GM21723 (cell line): Measurements from ENCODE around the gene PLD4.
A peak's percentile ranks its signal among the peaks of the same experiment; 100 is the strongest.

Experiments used
- ATAC-seq: cut with Tn5 transposase; IDR thresholded peaks from one replicate; pipeline ENCODE4 v1.9.1; 2021; ENCODE audit warnings: mild to moderate bottlenecking, moderate library complexity; ENCODE audit not compliant: unreplicated experiment

The PLD4 gene

GRCh38 chr14:104927432-104927816 is 2.7 kb downstream of the PLD4 start:
- no peak for ATAC-seq

DNA sequence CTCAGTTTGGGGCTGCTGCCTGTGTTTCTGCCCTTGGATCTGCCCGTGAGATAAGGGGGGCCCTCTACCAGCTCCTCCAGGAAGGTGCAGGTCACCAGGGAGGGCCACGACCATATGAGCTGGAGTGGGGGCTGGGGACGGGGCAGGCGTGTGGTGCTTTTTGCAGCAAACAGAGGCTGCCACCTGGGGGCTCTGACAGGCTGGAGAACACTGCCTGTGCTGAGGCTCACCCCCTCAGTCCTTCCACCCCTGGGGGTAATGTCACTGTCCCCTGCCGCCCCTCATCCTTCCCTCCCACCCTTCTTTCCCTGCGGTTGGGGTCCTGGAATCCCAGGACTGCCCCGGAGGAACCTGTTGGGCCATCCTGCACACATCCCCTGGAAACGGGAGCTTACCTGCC is 3.2 kb downstream of the PLD4 start:
- ATAC-seq: no peak

- no peak for ATAC-seq
Observed at GRCh38 chr14:104928391-104929133, 3.9 kb downstream of the PLD4 start.

GRCh38 chr14:104929268-104930230 is 4.9 kb downstream of the PLD4 start:
- ATAC-seq: no peak

- ATAC-seq: no peak
Observed at GRCh38 chr14:104930526-104931303, 6.0 kb downstream of the PLD4 start.

DNA sequence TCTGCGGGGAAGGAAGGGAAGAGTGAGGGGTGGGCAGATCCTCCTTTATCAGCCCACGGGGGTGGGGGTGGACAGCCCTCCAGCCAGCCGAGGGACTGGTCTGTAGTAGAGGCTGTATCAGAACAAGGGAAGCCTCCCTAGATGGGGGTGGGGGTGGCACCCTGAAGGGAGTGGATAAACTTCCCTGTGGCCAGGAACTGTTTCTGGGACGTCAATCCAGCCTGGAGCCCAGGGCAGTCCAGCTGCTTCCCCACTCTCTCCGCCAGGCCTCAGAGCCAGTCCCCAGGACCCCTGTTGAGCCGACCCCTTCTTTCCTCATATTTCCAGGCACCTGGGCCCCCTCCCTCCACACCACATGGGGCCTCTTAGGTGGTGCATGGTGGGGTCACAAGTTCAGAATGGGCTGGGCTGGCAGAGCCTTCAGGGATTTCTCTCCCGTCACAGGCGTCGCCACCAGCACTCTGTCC is 6.7 kb downstream of the PLD4 start:
- ATAC-seq: no peak

GRCh38 chr14:104931771-104932675 is 7.3 kb downstream of the PLD4 start:
- no peak for ATAC-seq

- ATAC-seq: peak; percentile 49
Observed at GRCh38 chr14:104932676-104933631, 8.3 kb downstream of the PLD4 start.

DNA sequence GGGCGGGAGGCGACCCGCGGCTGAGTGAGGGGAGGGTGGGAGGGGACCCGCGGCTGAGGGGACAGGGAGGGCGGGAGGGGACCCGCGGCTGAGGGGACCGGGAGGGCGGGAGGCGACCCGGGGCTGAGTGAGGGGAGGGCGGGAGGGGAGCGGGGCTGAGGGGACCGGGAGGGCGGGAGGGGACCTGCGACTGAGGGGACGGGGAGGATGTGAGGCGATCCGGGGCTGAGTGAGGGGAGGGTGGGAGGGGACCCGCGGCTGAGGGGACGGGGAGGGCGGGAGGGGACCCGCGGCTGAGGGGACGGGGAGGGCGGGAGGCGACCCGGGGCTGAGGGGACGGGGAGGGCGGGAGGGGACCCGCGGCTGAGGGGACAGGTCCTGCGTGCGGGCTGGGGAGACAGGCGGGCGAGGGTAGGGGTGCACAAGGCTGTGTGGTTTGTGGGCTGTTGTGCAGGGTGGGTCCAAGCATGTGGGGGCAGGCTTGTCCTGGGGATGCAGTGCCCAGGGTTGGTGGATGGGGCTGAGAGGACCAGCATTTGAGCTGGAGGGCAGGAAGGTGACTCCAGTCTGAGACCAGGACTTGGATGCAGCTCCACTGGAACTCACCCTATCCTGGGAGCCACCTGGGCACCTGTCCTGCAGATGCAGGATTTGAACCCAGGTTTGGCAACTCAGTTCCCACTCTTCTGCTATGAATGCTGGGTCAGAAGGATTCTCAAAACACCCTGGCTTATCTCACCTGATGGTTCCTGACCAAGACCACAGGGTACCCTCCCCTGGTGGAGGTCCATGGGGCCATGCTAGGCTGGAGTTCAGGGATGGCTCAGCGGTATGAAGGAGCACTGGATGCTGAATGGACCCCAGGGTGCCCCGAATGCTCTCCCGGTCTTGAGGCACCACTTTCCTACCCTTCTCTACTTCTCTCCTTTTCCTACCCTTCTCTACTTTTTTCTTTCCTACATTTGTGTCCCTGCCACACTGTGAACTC is 9.4 kb downstream of the PLD4 start:
- ATAC-seq: no peak

DNA sequence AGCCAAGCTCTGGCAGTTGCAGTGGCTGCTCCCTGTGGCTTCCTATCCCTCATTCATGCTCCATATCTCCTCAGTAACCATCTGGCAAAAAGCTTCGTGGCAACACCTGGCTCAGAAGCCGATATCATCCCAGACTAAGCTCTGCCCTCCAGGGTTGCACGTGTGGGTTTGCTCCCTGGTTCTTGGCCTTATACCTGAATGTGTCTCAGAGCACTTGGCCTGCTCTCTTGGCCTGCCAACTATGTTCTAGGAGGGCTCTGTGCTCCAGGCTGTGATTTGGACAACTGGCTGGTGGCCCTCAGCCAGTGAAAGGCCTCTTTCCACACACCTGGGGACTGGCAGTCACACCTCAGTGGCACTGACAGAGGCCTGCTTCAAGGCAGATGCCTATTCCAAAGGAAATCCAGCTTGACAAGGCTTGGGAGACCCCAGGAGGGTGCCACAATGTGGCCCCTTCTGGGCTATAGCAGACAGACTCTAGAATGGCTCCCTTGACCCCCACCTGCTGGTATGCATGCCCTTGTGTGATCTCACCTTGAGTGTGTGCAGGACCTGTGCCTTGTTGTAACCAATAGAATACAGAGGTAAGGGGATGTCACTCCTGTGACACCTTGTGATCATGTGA is 10.5 kb downstream of the PLD4 start:
- no peak for ATAC-seq

- ATAC-seq: no peak
Observed at GRCh38 chr14:104935955-104936354, 11.3 kb downstream of the PLD4 start.

DNA sequence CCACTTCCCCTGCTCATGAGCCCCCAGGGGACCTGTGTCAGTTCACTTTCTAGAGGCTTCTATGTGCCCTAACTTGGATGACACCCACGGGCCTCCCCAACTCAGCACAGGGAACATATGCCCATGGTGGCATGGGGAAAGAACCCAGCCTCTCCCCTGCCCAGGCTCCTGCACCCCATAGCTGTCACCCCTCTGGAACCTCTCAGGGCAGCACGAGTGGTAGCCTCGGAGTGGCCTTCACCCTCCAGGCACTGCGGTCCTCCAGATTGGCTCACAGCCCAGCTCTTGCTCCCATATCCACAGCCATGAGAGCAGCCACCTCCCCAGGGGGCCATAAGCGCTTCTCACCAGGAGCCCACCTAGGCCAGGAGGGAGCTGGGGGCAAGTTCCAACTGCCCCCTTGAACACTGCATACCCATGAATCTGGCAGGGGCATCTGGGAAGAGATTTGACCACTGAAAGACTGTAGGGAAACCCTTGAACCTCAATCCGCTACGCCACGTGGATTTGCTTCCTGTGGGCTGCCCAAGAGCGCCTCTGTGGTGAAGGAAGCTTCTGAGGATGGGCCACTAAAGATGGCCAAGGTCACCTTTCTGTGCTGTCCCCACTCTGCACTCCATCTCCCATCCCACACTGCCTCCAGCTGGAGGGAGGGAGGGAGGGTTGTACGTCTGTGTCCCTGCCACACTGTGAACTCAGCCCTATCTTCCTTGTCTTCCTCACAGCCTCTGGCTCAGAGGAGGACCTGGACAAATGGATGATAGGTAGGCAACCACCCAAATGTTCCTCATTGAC is 11.9 kb downstream of the PLD4 start:
- no peak for ATAC-seq

GRCh38 chr14:104937161-104937560 is 12.5 kb downstream of the PLD4 start:
- no peak for ATAC-seq

GRCh38 chr14:104937694-104938365 is 13.2 kb downstream of the PLD4 start:
- ATAC-seq: no peak

- no peak for ATAC-seq
Observed at GRCh38 chr14:104938436-104938835, 13.8 kb downstream of the PLD4 start.

DNA sequence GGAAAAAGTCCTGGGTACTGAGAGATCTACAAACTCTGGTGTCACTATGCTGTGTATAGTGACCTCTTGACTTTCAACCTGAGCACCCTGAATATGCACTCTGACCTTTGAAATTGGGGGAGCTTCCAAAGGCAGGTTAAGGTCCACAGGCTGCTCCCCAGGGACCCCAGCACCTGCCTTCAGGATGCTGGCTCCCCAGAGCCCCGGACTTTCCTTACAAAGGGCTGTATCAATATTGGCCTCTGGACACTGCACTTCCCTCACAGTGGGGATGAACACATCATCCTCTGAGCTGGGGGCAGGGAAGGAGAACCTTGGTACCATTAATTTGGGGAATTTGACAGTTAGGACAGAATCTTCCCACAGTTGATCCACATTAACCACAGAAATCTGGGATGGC is 14.3 kb downstream of the PLD4 start:
- no peak for ATAC-seq
